ENCODE data around the gene PET100.

The PET100 gene

DNA sequence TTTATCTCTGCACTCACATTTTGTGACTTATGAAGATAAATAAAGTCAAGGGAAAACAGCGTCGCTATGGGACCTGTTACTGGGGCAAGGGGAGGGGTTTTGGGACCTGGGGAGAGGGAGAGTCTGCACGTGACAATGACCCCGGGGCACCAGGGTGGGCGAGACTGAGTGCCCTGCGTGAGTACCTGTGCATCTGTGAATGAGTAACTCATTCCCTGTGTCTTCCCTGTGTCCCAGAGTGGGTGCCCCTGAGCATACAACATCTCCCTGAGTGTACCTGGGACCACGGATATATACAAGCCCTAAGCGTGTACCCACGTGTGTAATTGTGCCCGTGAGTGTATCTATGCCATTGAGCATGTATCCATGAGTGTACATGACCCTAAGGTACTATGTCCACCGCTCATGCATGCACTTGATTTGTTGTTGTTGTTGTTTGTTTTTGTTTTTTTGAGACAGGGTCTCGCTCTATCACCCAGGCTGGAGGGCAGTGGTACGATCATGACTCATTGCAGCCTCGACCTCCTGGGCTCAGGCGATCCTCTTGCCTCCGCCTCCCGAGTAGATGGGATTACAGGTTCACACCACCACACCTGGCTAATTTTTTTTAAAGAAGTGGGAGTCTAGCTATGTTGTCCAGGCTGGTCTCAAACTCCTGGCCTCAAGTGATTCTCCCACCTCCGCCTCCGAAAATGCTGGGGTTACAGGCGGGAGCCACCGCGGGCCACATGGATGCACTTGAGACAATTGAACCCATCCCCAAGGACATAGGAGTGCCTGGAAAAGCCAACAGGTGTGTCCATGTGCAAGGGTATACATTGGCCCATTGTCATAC, 50.4 kb downstream of the PET100 start:
- DNase-seq, result no peak

- DNase-seq, result peak; percentile 8 to 91 (median 72)
Observed at GRCh38 chr19:7680606-7681339, 51.2 kb downstream of the PET100 start, which contains the start of gene TRAPPC5. Gene TRAPPC5 (plus strand): TSS chr19:7680833. CDS start chr19:7682254, 1,421 bp downstream.
